RPMI7951 (cell line): ENCODE results near the gene LFNG. TPM values are rescaled to one million over a fixed set of nuclear protein-coding genes. Genes with fewer than 3 reads are reported as not detected.

ENCODE experiments used
- DNase-seq: peaks from one replicate; pipeline ENCODE4 v3.0.0-alpha.2; 2012; ENCODE audit warnings: low read depth
- total RNA-seq: library from RNA; depleted of rRNA; stranded (reverse); fragments of >200 nt; shearing (Covaris generic); gene quantifications from 2 replicates; pipeline ENCODE4 v1.2.3, GENCODE V29; 2014; rRNA removed

LFNG gene, protein sequence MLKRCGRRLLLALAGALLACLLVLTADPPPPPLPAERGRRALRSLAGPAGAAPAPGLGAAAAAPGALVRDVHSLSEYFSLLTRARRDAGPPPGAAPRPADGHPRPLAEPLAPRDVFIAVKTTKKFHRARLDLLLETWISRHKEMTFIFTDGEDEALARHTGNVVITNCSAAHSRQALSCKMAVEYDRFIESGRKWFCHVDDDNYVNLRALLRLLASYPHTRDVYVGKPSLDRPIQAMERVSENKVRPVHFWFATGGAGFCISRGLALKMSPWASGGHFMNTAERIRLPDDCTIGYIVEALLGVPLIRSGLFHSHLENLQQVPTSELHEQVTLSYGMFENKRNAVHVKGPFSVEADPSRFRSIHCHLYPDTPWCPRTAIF
- total RNA-seq: 19.1 and 28.5 TPM in 2 replicates

DNA sequence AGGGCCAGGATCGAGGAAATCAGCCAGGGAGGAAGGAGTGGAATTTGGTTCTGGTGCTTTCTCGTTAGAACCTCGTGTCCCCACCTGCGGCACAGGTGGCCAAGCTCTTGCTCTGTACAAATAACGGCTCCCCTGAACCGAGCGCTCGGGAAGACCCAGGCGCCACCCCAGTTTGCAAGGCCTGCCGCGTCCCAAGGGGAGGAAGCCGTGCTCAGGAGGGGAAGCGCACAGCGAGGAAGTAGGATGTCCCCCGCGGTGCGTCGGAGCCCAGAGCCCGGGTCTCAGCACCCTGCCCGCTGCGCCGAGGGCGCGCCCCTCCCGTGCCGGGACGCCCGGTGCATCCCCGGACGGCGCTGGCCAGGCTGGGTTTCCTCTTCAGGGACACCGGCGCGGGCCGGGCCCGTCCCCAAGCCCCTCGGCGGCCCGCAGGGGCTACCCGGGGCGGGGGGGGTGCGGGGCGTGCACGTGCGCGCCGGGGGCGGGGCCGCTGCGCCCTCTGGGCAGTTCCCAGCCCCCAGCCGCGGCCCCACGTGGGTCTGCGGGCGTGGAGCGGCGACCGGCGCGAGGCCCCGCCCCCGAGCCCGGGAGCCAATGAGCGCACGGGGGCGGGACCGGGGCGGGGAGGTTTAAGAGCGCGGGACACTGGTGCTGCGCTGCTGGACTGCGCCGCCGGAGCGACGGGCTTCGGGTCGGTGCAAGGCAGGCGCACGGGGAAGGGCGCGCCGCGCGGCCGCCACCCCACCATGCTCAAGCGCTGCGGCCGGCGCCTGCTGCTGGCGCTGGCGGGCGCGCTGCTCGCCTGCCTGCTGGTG is at the start of gene LFNG:
Gene LFNG (plus strand): TSS at position 656 of the 812 bp plus-strand sequence. CDS start 88 bp downstream, at position 744.
- peak; percentile 93 for DNase-seq

DNA sequence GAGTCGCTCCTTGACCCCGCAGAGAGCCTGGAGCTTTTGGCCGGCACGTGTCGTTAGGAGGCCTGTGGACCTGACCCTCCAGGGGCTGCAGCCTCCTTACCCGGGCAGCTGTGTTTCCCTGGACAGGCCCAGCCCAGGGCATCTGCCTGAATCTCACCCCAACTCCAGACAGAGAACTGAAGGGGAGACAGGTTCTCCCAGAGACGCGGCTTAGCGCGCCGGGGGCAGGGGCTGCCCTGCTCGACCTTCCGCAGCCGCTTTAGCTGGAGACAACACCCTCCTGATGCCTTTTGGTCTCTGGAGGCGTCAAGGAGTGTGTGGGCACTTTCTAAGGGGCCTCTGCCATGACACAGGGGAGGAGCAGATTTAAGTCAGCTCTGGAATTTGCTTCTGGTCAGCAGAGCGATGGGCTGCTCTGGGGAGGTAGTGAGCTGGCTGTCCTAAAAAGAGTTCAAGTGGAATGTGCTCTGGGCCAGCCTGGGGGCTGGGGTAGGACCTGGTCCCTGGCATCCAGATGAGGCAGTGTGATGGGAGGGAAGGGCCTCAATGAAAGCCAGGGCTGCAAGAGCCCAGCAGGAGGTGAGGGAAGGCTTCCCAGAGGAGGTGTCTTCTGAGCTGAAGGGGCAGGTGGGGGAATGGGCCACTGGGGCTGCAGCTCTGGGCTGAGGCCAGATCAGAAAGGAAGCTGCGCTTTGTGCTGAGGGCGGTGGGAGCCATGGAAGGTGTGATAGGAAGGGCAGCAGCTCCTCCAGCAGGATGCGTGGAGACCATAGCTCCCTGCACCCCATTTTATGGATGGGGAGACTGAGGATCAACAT is 49.2 kb upstream of the LFNG start:
- DNase-seq: no peak

DNA sequence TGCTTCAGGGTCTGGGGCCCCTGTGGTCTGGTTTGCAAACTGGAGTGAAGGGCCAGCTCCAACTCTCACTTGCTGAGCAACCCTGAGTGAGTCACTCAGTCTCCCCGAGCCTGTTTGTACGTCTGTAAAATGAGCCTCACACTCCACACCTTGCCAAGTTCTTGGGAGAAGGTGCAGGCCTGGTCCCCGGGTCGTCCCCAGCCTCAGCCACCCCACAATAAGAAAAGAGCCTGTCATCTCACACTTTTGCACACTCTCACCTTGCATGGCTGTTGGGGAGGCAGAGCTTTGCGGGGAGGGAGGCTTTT is 48.6 kb upstream of the LFNG start:
- DNase-seq: peak; percentile 35

DNA sequence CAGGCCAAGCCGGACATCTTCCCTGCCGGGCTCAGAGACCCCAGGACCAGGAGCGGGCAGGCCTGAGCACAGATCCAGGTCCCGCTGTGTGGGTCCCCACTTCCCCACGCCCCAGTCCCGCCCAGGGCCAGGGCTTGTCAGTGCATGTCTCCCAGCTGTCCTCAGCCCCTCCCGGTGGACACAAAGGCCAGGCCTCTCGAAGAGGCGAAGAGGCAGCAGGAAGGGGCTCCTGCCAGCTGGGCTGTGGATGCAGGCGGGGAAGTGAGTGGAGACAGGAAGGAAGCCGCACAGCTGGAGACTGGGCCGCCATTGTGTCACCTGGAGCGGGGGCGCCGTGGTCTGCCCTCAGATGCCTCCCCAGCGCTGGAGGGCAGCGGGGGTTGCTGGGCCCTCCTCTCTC is 48.2 kb upstream of the LFNG start:
- DNase-seq: peak; percentile 37

DNA sequence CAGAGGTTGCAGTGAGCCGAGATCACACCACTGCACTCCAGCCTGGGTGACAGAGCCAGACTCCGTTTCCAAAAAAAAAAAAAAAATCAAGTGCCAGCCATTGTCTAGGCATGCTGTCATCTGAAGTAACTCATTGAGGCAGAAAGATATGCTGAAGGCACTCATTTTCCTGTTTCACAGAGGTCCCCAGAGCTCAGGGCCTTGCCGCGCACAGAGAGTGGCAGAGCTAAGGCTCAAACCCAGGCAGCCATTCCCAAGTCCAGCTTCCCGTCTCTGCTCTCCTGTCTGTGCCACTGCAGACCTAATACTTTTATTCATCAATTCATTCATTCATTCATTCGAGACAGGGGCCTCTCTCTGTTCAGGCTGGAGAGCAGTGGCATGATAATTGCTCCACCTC is 46.8 kb upstream of the LFNG start:
- no peak for DNase-seq

DNA sequence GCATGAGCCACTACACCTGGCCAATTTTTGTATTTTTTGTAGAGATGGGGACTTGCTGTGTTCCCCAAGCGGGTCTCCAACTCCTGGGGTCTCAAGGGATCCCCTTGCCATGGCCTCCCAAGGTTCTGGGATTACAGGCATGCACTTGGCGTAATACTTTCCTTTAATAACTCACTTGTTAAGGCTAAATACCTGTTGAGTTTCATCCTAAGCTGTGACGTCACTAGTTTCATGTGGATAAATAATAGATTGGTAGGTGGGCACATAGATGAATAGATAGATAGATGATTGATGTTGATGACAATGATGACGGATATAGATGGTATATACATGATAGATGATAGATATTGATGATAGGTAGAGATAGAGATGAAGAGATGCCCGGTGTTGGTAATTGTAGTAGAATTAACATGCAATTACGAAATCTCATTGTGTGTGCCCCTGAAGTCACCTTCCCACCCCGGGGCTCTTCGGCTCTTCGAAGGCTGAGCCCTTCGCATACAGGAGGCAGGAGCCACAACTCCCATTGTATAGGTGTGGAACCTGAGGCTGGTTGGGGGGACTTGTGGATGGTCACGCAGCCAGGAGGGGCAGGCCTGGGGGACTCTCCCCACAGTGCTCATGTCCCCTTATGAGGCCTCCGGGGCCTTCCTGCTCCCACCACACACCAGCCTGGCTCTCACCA is 45.9 kb upstream of the LFNG start:
- DNase-seq: no peak

DNA sequence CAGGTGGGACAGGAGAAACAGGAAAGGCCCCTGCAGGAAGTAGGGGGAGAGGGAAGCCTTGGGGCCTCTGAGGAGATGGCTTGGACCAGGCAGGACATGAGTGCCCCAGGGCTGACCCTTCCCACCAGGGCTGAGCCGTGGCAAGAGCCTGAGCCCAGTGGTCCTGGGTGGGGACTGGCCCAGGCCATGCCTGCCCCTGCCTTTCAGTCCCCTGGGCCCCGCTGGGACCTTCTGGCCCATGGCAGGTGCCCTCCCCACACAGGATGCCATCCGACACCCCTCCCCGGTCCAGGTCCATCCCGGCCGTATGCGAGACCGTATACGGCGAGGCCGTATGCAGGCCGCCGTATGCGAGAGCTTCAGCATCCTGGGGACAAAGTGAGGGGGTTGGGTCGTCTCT is 45.4 kb upstream of the LFNG start:
- DNase-seq: no peak

DNA sequence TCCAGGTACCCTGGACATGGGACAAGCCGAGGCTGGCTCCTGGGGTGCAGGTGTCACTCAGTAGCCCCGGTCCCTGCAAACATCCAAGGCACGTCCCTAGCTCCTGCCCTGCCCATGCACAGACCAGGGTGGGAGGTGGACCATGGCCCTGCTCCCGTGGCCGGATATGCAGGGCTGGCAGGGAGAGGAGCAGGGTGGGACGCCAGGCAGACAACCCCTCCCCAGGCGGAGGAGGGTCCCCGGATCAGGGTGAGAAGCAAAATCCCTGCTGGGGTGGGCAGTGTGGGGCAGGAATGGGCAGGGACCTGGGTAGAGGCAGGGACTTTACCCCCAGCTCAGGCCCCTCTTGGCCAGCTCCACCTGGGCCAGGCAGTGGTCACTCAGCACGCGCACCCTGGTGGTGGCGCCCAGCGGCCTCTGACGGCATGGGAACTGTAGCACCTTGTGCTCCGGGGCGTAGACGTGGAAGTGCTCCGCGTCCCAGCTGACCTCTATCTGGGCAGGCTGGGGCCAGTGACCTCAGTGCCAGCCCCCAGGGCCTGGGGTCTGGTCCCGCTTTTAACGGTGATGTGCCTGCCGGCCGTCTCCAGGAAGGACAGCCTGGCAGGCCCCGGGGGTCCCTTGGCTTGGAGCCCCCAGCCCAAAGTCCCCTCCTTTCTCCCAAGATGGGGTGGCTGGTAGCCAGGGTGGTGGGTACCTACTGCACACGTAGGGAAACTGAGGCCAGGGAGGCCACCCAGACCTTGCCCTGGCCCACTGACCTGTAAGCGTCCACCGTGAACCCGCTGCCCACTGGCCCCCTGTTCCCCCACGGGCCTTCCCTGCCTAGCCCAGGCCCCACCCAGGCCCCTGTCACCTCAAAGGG is 44.5 kb upstream of the LFNG start:
- DNase-seq: no peak

DNA sequence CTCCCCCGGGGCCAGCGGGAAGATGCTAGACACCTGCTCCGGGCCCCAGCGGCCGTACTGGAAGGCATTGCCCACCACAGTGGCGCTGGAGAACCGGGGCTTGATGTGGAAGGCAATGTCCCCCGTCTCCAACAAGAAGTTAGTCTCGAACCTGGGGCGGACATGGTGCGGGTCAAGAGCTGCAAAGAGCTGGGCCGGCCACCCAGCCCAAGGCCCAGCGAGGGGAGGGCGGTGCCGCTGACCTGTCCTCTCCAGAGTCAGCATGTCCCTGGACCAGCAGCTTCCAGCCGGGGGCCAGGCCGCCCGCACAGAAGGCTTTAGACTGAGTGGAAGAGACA is 43.9 kb upstream of the LFNG start:
- no peak for DNase-seq

DNA sequence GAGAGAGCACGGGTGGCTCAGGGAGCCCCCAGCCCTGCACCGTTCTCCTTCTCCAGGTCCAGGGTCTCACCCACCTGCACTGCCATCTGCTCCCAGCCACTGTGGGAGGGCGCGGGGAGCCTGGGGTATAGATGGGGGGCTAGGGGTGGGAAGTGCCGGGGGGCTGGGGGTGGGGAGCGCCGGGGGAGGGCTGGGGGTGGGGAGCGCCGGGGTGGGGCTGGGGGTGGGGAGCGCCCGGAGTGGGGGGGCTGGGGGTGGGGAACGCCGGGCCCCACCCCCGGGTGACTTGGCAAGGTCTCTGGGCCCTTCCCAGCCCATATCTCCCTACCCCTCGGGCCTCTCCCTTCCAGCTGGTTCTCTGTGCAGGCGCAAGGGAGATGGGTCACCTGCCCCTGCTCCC is 43.3 kb upstream of the LFNG start, which contains the start of gene GRIFIN:
Gene GRIFIN (minus strand): TSS at position 101 of the 400 bp plus-strand sequence. CDS start 15 bp downstream, at position 86.
- no peak for DNase-seq

DNA sequence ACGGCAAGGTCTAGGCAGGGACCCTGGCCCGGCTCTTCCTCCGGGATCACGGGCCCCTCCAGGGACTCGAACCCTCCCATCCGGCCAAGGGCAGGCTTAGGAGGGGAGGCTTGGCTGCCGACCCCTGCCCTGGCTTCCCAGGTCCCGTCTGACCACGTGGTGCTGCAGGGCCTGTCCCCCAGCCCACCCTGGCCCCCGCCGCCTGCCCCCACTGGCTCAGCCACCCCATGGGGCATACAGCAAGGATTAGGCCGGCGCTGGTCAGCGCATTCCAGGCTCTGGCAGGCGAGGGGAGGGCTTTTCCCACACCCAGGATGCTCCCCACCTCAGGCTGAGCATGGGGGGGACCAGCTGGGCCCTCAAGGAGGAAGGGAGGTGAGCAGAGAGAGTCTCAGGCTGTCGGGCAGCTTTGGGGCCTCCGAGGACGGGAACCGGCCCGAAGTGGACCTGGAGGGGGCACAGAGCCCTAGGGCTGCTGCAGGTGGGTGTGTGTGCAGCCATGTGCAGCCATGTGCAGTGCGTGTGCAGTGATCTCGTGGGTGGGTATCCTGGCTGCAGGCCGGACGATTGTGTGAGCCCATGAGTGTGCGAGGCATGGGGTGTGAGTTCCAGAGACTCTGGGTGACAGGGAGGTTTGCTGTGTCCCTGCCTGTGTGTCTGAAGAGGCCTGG is 42.7 kb upstream of the LFNG start:
- no peak for DNase-seq

DNA sequence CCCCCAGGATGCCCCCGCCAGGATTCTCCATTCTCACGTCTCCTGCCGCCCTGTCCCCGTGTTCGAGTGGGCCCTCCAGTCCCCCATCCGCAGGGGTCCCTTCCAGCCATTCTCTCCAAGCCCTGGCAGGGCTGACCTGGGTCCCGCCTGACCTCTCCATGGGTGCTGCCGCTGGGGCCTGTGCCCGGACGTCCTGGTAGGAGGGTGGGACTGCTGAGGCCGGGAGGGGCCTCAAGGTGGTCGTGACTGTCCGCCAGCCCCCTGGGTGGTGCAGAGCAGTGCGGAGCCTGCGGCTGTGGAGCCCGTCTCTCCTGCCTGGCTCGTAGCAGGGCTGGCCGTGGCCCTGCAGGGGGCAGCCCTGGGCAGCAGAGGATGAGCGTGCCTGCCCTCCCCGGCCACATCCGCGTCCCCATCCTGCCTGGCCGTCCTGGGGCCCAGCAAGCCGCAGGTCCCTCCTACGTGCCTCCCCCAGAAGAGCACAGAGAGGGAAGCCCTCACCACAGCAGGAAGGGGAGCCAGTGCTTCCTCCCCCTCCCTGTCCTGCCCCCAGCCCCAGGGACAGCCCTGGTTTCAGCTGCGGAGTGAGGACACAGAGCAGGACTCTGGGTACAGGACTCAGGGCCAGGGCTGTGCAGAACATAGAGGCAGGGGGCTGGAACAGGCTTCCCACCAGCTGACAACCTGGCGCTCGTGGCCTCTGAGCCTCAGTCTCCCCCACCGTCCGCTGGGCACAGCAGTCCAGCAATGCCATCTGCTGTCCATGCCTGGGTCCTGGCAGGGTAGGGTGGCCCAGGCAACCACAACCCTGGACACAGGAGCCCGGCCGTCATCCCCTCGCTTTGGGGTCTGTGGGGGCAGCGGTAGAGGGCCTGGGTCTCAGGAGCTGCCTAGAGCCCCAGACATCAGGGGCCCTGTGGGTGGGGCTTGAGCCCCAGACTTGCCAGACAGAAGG is 41.9 kb upstream of the LFNG start:
- DNase-seq: peak; percentile 76

DNA sequence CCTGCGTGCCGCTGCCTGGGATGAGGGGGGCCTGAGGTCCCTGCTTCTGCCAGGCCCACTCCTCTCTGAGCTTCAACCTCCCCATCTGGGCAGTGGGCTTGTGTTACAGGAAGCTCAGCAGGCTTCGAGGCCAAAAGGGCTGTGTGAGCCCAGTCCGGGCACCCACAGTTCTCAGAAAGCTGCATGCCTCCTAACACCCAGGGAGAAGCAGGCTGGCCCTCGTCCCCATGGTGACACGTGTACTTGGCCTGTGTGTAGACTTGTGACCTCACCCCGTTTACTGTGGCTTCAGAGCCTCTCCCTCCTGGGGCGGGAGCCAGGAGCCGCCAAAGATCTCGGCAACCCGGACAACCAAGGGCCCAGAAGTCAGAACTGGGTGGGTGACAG is 41.2 kb upstream of the LFNG start:
- DNase-seq: peak; percentile 80

DNA sequence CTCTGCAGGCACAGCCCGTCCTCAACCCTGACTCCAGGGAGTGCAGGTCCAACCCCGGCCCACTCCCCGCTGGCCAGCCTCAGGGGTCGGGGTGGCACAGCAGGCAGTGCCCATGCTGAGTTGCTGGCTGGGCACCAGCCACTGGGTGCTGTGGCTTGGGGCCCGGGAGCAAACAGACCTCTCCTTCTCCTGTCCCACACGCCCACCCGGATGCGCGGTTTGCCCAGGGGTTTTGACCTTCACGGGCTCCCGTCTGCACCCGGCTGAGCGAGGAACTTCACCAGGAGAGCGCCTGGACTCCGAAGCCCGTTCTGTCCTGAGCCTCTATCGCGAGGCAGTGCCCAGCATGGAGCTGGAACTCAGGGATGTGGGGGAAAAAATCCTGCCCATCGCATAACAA is 40.8 kb upstream of the LFNG start:
- peak; percentile 51 for DNase-seq

DNA sequence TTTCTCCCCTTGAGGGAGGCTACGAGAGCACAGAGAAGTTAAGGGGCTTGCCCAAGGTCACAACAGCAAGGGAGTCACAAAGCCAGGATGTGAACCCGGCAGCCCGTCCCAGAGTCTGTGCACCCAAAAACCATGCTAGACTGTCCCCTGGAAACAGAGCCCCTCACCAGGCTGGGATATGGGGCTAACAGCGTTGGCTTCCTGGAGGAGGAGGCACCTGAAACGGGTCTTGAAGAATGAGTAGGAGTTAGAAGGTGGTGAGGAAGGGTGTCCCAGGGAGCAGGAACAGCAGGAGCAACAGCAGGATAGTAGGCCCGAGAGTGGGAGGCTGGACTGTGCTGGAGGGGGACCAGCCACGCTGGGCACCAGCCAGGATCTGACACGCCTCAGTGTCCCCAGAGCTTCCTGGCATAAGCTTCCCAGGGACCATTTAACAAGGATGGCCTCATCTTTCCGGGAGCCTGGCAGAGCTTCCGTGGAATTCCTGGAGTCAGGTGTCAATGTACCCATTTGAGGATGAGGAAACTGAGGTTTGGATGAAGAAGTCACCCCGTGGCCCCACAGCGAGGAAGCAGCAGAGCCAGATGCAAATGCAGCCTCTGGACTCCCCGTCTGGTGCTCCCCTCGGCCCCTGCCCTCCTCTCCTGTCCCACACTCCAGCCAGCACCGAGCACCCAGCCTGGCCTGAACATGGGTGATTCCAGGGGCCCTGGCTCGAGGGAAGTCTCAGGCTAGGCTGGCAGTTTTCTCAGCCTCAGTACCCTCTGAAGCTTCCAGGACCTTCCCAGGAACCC is 40.1 kb upstream of the LFNG start:
- no peak for DNase-seq

DNA sequence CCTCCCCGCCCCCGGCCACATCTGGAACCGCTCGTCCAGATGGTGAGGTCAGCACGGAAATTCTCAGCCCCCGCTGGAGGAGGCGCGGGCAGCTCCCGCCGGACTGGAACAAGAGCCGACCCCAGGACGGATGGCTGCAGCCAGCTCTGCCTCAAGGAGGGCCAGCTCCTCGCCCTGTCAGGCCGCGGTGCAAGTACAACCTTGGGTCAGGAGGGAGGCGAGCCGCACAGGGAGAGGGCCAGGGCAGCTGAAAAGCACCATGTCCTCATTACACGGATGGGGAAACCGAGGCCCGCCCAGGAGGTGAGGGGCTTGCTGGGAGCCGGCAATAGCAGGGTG is 39.5 kb upstream of the LFNG start:
- no peak for DNase-seq

DNA sequence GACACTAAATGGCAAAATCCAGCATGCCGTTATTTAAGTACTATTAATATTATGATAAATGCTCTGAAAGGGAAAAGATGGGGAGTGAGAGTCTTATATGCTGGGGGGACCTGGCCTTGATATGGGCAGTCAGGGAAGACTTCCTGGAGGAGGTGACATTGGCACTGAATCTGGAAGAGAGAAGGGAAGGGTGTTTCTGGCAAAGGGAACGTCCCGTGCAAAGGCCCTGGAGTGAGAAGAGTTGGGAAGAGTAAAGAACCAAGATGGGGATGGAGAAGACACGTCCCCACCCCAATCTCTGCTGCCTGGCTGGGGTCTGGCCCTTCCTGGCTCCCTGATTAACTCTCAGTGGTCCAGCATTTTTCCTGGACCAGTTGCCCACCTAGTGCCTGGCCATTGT is 38.4 kb upstream of the LFNG start:
- DNase-seq: no peak

DNA sequence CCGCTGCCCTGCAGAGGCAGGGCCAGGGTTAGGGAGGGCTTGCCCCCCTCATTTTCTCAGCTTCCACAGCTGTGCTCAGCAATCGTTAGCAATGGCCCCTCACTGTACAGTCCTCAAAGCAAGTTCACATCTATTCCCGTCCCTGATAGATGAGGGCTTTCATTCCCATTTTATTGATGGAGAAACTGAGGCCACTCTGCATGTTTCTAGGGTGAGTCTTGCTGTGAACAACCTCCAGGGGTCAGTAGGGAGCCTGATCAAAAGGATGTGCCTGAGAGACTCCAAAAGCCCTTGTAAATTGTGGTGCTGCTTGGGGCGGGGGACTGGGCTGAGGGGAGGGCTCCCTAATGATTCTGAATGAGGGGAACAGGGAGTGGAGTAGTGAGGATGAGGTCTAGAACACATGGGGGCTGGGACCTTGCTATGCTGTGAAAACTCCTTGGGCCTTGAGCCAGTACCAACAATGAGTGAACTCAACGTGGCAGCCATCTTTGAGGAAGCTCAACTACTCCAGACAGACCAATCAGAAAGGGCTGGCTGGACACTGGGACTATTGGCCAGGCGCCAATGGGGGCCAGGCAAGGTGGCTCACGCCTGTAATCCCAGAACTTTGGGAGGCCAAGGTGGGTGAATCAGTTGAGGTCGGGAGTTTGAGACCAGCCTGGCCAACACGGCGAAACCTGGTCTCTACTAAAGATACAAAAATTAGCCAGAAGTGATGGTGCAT is 36.7 kb upstream of the LFNG start:
- no peak for DNase-seq
